Measurements from ENCODE around the gene SNRK. TPM values are rescaled to one million over a fixed set of nuclear protein-coding genes. Genes with fewer than 3 reads are reported as not detected.

The SNRK gene
- total and polyA plus RNA-seq, 2 donors (not counting 3 experiments of a cell fraction or from before 2014, with no cell fraction given): 43.3 to 99.9 TPM

DNA sequence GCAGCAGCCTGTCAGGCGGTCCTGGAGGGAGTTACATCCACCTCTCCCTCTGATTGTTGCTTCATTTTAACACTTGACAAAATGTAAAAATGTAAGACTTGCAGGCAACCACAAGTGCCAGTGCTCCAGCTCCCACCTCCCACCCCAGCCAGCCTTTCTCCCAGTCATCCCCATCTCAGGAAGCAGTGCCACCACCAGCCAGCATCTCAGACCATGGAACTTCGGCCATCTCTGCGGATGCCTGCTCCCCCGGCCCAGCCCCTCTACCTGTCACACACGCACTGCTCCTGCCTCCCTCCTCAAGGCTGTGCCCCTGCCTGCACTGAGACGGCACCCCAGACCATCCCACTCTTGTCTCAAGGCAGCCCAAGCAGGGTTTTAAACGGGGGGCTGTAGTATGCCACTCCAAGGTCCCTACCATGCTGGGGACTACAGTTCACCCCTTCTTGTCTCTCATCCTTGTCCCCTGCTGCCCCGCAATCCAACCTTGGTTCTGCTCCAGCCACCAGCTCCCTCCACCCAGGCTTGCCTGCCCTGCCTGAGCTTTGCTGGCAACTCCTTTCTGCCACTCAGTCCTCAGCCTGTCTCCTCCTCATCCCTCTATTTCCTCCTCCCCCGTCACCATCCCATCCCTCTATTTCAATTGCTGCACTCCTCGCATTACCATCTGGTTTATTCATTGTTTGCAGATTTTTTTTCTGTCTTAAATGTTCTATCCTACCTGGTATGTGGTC is 85.8 kb downstream of the SNRK start:
- dilution Hi-C loops (cut with MboI; ENCODE audit: extremely low pct_ligation_motif_present, low sequenced_read_pairs) (no loop called here), intact Hi-C loops (cut with micrococcal nuclease) (no loop called here)
- no peaks in the 10 kb centered on the region for H3K79me2 ChIP-seq (ENCODE audit: control insufficient read depth, insufficient read depth, low read length)
- DNase-seq (ENCODE audit: low read depth, low spot score) (no peak), FAIRE-seq (no peak)
- no peak overlapping the region for H3K27ac ChIP-seq (ENCODE audit: insufficient read depth, low read depth, low read length)
- no peaks in the 10 kb centered on the region for H3K27me3 ChIP-seq (ENCODE audit: control insufficient read depth in 2 of 2, insufficient read depth in 2 of 2, low read length in 2 of 2)
- H4K20me1 ChIP-seq (replicated peaks; ENCODE audit: control insufficient read depth, extremely low read depth, insufficient read depth, low read length): no peaks in the 10 kb centered on the region
- TF ChIP-seq POLR2A (IDR thresholded peaks at IDR 0.05; ENCODE audit: low read depth, low read length) (no peak), MYC (IDR thresholded peaks at IDR 0.05; ENCODE audit: low read depth, low read length) (no peak), JUN (IDR thresholded peaks at IDR 0.05; ENCODE audit: borderline replicate concordance, insufficient read depth, insufficient read length, low read depth) (no peak), POLR2AphosphoS5 (IDR thresholded peaks at IDR 0.05; ENCODE audit: insufficient read depth, low read depth, low read length) (no peak), GATA2 (IDR thresholded peaks at IDR 0.05; ENCODE audit: insufficient read depth, insufficient read length, low read depth, low read length) (no peak), EZH2 (IDR thresholded peaks at IDR 0.05; ENCODE audit: borderline replicate concordance, low read depth, low read length, severe bottlenecking) (no peak)
- TF ChIP-seq, protein P1, sequence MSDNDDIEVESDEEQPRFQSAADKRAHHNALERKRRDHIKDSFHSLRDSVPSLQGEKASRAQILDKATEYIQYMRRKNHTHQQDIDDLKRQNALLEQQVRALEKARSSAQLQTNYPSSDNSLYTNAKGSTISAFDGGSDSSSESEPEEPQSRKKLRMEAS (IDR thresholded peaks at IDR 0.05; ENCODE audit: insufficient read depth, insufficient read length): no peak
- TF ChIP-seq, protein P2, sequence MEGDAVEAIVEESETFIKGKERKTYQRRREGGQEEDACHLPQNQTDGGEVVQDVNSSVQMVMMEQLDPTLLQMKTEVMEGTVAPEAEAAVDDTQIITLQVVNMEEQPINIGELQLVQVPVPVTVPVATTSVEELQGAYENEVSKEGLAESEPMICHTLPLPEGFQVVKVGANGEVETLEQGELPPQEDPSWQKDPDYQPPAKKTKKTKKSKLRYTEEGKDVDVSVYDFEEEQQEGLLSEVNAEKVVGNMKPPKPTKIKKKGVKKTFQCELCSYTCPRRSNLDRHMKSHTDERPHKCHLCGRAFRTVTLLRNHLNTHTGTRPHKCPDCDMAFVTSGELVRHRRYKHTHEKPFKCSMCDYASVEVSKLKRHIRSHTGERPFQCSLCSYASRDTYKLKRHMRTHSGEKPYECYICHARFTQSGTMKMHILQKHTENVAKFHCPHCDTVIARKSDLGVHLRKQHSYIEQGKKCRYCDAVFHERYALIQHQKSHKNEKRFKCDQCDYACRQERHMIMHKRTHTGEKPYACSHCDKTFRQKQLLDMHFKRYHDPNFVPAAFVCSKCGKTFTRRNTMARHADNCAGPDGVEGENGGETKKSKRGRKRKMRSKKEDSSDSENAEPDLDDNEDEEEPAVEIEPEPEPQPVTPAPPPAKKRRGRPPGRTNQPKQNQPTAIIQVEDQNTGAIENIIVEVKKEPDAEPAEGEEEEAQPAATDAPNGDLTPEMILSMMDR (IDR thresholded peaks at IDR 0.05; ENCODE audit: extremely low read depth in 1 of 2, insufficient read depth in 1 of 2, low read depth in 1 of 2, low read length in 2 of 2): no peak
- H3K4me1 ChIP-seq (ENCODE audit: control insufficient read depth, extremely low read depth, insufficient read depth, low read length): peaks cover 8% of the 10 kb centered on the region
- ChIA-PET POLR2A (no interaction called here), CTCF (interaction anchor here (0.6 to 2.0 kb wide), 2 partner anchors 10 to 17 kb away, joined by 3 to 11 read pairs; no protein-coding TSS in a partner anchor)
- BruUV-seq (replicated peaks): no TSS peak
- no peak overlapping the region for H3K9ac ChIP-seq (replicated peaks; ENCODE audit: extremely low read depth, insufficient read depth, low read length)
- H3K9me1 ChIP-seq (replicated peaks; ENCODE audit: control insufficient read depth, extremely low read depth, insufficient read depth, low read length): no peaks in the 10 kb centered on the region
- H3K9me3 ChIP-seq (replicated peaks; ENCODE audit: control insufficient read depth, insufficient read depth, low read length): no peaks in the 10 kb centered on the region
- no peaks in the 10 kb centered on the region for H3K36me3 ChIP-seq (ENCODE audit: control insufficient read depth in 2 of 2, extremely low read depth in 1 of 2, insufficient read depth in 2 of 2, low read length in 2 of 2)
- no peak overlapping the region for H3K4me2 ChIP-seq (ENCODE audit: insufficient read depth, low read length)
- no peak overlapping the region for H3K4me3 ChIP-seq (replicated peaks in 1 of 3; ENCODE audit: insufficient read depth in 1 of 3, low read depth in 1 of 3, low read length in 3 of 3)
- H2AFZ ChIP-seq (ENCODE audit: low read depth, low read length): no peak overlapping the region

Measured in endothelial cell of umbilical vein (primary cell).